Activated T-cell treated with anti-CD3 and anti-CD28 coated beads, Interleukin-2, amount 50 U/mL, for 48 hours (primary cell): ENCODE results near the gene SLC66A2.

Experiments
- DNase-seq, 2 experiments: peaks; one replicate each; pipeline ENCODE4 v3.0.0-alpha.2; 2020

The SLC66A2 gene

GRCh38 chr18:79877163-79878091 is 74.0 kb downstream of the SLC66A2 start:
- DNase-seq = no peak

GRCh38 chr18:79876497-79876896 is 75.0 kb downstream of the SLC66A2 start:
- DNase-seq = no peak

DNA sequence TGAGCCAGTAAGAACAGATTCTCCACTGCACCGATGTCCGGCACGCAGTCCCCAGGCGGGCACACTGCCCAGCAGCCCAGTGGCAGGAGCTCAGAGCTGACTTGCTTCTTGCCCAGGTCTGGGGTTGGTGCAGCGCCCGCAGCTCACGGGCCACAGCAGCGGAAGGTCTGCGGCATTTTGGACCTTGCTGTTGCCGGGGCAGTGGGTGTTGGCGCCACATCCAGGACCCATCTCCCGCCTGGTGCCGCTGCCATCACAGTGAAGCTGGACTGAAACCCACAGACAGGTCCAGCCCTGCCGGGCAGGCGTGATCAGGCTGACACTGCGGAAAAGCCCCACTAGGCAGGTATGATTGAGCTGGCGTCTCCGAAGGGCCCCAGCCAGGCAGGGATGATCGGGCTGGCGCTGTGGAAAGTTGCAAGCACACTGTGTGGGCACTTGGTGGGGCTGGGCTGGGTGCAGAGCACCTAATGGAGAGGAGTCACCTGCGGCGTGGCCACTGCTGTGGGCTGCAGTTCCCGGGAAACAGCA is 75.5 kb downstream of the SLC66A2 start:
- DNase-seq = no peak

GRCh38 chr18:79875531-79875919 is 75.9 kb downstream of the SLC66A2 start:
- DNase-seq = no peak

DNA sequence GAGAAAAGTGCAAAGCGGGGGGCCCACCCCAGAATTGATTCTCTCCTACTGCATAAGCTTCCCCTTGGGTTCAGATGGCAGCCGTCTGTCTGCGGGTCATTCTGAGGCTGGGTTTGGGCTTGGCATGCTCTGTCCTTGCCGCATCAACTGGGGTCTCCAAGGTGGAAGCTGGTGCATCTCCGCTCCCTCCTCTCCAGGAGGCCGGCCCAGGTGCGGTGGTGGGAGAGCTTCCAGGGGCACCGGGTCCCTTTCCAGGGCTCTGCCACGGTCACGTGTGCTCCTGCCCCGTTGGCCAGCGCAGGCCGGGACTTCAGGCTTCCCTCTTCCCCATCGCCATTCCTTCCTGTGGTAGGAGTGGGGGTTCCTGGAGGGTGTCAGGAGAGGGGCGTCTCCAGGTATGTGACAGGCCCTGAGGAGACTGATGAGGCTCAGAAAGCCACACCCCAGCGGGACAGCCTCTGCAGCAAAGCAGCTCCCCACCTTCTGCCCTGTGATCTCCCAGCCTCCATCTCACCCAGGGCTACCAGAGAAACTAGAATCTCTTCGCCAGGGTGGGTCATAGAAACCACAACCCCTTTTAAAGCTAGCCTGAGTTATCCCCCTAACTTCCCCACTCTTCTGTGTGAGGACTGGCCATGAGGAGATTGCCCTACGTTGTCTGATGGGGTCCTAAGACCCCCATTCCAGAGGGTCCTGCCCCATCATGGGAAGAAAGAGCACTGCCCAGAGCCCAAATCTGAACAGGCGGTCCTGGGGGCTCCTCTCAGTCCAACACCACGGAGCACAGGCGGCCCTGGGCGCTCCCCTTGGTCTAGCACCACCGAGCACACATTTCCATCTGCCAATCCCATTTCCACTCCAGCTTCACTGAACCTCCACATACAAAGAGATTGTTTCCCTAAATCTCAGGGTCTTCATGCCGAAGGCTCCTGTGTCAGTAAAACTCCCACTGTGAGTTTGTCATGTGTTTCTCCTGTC is 76.6 kb downstream of the SLC66A2 start:
- DNase-seq = no peak

DNA sequence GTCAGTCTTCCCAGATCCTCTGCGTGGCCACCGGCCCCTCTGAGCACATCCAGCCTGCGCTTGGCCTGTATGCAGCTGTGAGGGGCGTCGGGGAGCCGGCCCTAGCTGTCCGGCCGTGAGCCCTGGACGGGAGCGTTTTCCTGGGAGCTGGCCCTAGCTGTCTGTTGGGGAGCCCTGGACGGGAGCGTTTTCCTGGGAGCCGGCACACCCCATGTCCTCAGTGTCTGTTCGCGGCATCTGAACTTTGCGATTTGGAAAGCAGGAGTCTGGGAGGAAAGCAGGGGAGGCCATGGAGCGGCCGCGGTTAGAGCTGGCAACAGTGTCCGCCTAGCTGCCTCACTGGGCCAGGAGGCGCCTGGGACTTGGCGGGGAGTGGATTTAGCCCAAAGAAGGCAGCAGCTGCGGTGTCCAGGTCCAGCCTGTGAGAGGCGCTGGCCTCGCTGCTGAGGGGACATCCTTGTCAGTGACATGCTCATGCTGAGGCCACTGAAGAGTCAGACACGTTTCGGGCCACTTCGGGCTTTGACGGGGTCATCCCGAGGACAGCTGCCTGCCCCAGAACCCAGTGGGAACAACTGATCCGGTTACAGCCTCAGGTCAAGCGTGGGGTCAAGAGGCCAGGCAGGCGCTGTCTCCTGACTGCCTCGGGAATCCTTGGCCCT is 77.9 kb downstream of the SLC66A2 start:
- no peak for DNase-seq

DNA sequence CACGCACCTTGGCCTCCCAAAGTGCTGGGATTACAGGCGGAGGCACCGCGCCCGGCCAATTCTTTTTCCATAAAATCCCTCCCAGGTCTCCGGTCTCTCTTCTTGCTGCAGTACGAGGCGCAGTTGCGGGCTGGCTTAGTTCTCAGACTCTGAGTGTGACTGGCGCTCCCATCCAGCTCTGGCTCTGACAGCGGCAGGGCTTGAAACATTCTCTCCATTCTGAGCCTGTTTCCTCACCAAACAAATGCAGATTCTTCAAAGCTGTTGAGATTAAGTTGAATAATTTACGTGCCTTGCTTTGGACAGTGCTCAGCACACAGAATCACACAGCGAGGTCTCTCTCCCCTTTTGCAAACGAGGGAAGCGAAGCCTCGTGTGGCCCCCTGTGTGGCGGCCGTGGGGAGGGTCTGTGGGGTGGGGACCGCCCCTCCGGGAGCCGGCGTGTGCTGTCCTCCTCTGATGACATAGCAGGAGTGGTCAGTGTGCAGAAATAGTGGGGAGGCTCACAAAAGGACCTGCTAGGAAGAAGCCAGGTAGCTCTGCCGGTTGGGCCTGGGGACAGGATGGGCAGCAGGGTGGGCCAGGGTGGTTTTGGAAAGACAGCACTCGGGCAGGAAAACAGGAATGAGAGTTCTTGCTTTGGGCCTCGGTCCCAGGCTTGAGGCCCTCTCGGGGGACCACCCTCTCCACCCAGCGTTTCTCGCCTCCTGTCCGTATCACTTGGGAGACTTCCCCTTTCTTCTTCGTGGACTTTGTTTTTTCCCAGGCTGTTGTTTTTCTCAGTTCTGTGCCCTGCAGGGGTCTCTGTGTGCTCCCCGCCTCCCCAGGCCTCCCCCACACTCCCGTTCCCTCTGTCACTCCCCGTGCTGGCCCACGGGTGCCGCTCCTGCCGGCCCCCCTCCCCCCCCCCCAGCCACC is 78.7 kb downstream of the SLC66A2 start:
- no peak for DNase-seq

DNA sequence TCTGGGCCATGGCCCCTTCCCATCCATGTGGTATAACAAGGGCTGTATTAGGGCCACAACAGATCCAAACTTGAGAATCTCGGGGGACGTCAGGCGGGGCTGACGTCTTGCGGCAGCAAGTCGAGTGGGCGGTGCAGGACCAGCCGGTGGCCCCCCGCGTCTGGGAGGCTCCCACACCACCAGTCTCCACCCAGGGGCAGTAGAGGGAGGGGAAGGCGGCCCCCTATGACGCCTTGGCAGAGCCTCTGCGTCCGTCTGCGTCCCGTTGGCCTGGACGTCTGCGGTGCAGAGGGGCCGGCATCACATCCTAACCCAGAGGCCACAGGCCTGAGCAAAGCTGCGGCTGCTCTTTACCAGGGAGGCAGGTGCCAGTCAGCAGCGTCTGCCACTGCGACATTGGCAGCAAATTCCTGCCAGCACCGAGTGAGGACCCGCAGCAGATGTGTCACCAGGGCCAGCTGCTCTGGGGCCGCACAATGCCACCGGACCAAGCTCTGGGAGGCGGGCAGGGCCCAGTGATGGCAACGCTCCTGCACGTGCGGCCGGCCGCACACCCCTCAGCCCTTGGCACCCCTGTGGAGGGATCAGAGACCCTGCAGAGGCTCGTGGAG is 79.9 kb downstream of the SLC66A2 start:
- peak in 1 of 2 experiments; percentile 2 for DNase-seq

- DNase-seq = peak in 1 of 2 experiments; percentile 3
Measured at GRCh38 chr18:79871026-79871390, 80.4 kb downstream of the SLC66A2 start.

- DNase-seq = no peak
Measured at GRCh38 chr18:79870301-79871025, 81.0 kb downstream of the SLC66A2 start.

- DNase-seq = no peak
Measured at GRCh38 chr18:79869591-79870300, 81.7 kb downstream of the SLC66A2 start.

DNA sequence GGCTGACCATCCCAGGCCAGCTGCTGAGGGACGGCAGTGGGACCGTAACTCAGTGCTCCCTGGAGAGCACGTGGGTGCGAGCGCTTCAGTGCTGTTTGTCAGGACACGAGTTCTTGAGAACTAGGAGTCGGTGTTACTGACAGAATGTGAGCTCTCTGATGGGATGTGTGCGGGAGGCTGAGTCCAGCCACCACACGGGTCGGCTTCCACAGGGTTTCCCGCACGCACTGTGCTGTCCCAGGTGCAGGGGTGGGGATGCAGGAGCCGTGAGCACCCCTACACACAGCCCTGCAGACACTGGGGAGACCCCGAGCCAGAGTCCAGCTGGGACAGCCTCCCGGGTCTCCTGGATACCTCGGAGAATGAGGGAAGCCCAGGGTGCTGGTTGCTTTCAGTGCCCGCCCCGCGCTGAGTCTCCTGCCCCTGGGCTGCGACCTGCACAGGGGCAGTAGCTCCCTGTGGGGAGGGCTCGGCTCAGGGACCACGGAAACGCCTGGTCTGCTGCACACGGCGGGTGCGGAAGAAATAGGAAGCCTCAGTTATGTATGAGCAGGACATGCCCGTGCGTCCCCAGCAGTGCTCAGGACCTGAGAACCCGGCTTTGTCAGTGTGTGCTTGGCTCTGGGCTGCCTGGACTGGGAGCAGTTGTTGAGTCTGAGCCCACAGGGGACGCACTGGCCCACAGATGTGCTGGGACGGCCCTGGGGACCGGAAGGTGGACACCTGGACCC is 82.5 kb downstream of the SLC66A2 start:
- DNase-seq = no peak

GRCh38 chr18:79868168-79868784 is 83.2 kb downstream of the SLC66A2 start:
- no peak for DNase-seq

DNA sequence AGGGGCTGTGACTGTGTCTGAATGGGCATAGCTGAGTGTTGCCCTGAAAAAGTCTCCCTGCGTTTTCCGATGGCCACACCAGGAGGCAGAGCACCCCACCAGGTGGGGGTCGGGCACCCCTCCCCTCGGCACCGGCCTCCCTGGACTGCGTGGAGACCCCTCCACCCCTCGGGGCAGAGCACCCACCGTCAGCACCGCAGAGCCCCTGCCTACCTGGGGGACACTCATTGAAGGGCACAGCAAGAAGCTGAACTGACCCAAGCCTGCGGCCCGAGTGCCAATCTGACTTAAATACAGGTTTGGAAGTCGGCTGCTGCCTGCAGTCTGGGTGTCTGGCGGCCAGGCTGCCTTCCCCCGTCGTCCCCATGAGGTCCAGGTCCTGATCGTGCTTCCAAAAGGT is 83.8 kb downstream of the SLC66A2 start:
- no peak for DNase-seq

DNA sequence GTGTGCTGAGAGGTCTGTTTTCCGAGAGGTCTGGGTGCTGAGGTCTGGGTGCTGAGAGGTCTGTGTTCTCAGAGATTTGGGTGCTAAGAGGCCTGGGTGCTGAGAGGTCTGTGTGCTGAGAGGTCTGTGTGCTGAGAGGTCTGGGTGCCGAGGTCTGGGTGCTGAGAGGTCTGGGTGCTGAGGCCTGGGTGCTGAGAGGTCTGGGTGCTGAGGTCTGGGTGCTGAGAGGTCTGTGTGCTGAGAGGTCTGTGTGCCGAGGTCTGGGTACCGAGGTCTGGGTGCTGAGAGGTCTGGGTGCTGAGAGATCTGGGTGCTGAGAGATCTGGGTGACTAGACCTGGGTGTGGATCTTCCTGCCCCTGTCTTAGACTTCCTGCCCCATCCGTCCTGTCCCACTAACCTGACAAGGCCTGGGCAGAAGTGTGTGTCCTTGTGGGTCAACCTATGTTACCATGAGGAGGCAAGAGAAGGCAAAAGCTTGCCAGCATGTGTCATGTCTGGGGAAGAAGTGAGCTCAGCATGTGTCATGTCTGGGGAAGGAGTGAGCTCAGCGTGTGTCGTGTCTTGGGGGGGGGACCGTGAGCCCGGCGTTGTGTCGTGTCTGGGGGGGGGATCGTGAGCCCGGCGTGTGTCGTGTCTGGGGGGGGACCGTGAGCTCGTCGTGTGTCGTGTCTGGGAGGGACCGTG is 84.4 kb downstream of the SLC66A2 start:
- no peak for DNase-seq

DNA sequence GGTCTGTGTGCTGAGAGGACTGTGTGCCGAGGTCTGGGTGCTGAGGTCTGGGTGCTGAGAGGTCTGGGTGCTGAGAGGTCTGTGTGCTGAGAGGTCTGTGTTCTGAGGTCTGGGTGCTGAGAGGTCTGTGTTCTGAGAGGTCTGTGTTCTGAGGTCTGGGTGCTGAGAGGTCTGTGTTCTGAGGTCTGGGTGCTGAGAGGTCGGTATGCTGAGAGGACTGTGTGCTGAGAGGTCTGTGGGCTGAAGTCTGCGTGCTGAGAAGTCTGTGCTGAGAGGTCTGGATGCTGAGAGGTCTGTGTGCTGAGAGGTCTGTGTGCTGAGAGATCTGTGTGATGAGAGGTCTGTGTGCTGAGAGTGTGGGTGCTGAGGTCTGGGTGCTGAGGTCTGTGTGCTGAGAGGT is 85.5 kb downstream of the SLC66A2 start:
- peak in 1 of 2 experiments; percentile 13 for DNase-seq

DNA sequence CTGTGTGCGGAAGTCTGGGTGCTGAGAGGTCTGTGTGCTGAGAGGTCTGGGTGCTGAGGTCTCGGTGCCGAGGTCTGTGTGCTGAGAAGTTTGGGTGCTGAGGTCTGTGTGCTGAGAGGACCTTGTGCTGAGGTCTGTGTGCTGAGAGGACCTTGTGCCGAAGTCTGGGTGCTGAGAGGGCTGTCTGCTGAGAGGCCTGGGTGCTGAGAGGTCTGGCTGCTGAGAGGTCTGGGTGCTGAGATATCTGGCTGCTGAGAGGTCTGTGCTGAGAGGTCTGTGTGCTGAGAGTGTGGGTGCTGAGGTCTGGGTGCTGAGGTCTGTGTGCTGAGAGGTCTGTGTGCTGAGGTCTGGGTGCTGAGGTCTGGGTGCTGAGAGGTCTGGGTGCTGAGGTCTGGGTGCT is 86.5 kb downstream of the SLC66A2 start:
- peak; percentile 2 to 8 for DNase-seq
